ENCODE measurements around the gene SDHA.

Gene SDHA

DNA sequence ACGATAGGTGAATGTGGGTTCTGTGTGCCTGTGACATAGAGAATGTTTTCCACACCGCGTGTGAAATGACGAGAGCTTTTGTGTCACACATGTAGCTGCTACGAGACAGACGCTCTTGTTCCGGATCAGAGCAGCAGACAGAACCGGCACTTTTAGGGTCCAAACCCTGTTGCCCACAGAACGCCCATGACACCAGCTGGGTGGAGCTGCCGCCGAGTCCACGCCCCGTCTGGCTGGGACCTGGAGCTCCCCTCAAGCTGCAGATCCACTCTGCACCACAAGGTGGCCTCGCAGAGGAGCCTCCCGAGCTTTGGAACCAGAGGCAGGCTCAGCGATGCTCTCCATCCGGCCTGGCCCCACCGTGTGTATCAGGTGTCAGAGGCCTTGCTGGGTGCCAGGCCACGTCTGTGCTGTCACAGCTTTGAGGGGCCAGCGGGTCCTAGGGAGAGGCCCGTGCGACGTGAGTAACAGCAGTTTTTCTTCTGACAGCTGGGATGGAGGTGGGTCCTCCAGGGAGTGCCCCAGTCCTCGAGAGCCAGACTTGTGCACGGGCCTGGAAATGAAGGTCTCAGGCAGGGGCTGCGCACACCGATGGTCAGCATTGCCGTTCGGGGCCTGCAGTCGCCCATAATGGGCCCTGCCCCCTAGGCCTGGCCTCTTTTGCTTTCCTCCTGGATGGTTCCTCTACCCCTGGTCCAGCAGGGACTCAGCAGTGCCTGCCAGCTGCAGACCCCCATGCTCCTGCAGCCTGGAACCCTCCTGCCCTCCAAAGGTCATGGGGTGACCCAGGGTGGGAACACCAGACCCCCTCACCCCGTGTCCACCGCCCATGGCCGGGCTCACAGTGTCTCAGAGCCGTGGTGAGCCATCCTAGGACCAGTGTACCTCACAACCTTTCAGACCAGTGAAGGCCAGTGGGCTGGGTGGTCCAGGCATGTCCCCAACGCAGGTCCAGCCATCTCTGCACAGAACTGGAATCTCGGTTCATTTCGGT is 29.3 kb upstream of the SDHA start (continued):
- TF ChIP-seq ZNF600 (tag by site-specific recombination; IDR thresholded peaks at IDR 0.05) (peak; percentile 86), ZNF529 (tag by site-specific recombination; IDR thresholded peaks at IDR 0.05; ENCODE audit: insufficient replicate concordance) (no peak), KLF8 (tag by site-specific recombination; IDR thresholded peaks at IDR 0.05) (peak; percentile 68), ZNF2 (tag by site-specific recombination; IDR thresholded peaks at IDR 0.05) (peak; percentile 98), ZXDB (tag by site-specific recombination; IDR thresholded peaks at IDR 0.05) (no peak), ZNF350 (tag by site-specific recombination; IDR thresholded peaks at IDR 0.05) (no peak), ZNF521 (tag by site-specific recombination; IDR thresholded peaks at IDR 0.05) (no peak), ZBTB1 (tag by site-specific recombination; IDR thresholded peaks at IDR 0.05) (no peak), BCL11A (tag by site-specific recombination; IDR thresholded peaks at IDR 0.05; ENCODE audit: low read depth) (no peak), ZNF211 (tag by site-specific recombination; IDR thresholded peaks at IDR 0.05; ENCODE audit: low read depth) (no peak), KLF10 (tag by site-specific recombination; IDR thresholded peaks at IDR 0.05) (no peak), ZNF585B (tag by site-specific recombination; IDR thresholded peaks at IDR 0.05) (no peak), ZBTB21 (tag by site-specific recombination; IDR thresholded peaks at IDR 0.05) (no peak), ZNF792 (tag by site-specific recombination; IDR thresholded peaks at IDR 0.05) (no peak), ZNF175 (tag by site-specific recombination; IDR thresholded peaks at IDR 0.05) (no peak), ZNF658 (tag by site-specific recombination; IDR thresholded peaks at IDR 0.05) (no peak), ZNF571 (tag by site-specific recombination; IDR thresholded peaks at IDR 0.05) (no peak), GLIS2 (tag by site-specific recombination; IDR thresholded peaks at IDR 0.05) (peak; percentile 53), SP7 (tag by site-specific recombination; IDR thresholded peaks at IDR 0.05) (peak; percentile 52; the same call in 1 of the 2 replicates), ZNF76 (tag by site-specific recombination; IDR thresholded peaks at IDR 0.05; ENCODE audit: borderline replicate concordance, low read depth) (no peak), ZNF843 (tag by site-specific recombination; IDR thresholded peaks at IDR 0.05) (no peak), YY2 (tag by site-specific recombination; IDR thresholded peaks at IDR 0.05) (no peak), EGR2 (tag by site-specific recombination; IDR thresholded peaks at IDR 0.05; ENCODE audit: low read depth) (0 out of 2 replicates have a peak, but pooled peaks have one; percentile 12), ZNF37A (tag by site-specific recombination; IDR thresholded peaks at IDR 0.05) (no peak), OSR2 (tag by site-specific recombination; IDR thresholded peaks at IDR 0.05) (no peak), ZNF664 (tag by site-specific recombination; IDR thresholded peaks at IDR 0.05) (no peak), ZNF626 (tag by site-specific recombination; IDR thresholded peaks at IDR 0.05) (no peak), ZBTB48 (tag by site-specific recombination; IDR thresholded peaks at IDR 0.05) (0 out of 2 replicates have a peak, but pooled peaks have one; percentile 22)
- TF ChIP-seq, protein P1, sequence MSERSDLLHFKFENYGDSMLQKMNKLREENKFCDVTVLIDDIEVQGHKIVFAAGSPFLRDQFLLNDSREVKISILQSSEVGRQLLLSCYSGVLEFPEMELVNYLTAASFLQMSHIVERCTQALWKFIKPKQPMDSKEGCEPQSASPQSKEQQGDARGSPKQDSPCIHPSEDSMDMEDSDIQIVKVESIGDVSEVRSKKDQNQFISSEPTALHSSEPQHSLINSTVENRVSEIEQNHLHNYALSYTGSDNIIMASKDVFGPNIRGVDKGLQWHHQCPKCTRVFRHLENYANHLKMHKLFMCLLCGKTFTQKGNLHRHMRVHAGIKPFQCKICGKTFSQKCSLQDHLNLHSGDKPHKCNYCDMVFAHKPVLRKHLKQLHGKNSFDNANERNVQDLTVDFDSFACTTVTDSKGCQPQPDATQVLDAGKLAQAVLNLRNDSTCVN (tag by site-specific recombination; optimal IDR thresholded peaks at IDR 0.05), result peak; percentile 14
- TF ChIP-seq, protein P2, sequence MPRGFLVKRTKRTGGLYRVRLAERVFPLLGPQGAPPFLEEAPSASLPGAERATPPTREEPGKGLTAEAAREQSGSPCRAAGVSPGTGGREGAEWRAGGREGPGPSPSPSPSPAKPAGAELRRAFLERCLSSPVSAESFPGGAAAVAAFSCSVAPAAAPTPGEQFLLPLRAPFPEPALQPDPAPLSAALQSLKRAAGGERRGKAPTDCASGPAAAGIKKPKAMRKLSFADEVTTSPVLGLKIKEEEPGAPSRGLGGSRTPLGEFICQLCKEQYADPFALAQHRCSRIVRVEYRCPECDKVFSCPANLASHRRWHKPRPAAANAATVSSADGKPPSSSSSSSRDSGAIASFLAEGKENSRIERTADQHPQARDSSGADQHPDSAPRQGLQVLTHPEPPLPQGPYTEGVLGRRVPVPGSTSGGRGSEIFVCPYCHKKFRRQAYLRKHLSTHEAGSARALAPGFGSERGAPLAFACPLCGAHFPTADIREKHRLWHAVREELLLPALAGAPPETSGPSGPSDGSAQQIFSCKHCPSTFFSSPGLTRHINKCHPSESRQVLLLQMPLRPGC (tag by site-specific recombination; IDR thresholded peaks at IDR 0.05), result no peak
- TF ChIP-seq, protein P3, sequence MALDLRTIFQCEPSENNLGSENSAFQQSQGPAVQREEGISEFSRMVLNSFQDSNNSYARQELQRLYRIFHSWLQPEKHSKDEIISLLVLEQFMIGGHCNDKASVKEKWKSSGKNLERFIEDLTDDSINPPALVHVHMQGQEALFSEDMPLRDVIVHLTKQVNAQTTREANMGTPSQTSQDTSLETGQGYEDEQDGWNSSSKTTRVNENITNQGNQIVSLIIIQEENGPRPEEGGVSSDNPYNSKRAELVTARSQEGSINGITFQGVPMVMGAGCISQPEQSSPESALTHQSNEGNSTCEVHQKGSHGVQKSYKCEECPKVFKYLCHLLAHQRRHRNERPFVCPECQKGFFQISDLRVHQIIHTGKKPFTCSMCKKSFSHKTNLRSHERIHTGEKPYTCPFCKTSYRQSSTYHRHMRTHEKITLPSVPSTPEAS (tag by site-specific recombination; IDR thresholded peaks at IDR 0.05), result no peak
- TF ChIP-seq, protein P4, sequence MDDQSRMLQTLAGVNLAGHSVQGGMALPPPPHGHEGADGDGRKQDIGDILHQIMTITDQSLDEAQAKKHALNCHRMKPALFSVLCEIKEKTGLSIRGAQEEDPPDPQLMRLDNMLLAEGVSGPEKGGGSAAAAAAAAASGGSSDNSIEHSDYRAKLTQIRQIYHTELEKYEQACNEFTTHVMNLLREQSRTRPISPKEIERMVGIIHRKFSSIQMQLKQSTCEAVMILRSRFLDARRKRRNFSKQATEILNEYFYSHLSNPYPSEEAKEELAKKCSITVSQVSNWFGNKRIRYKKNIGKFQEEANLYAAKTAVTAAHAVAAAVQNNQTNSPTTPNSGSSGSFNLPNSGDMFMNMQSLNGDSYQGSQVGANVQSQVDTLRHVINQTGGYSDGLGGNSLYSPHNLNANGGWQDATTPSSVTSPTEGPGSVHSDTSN (CRISPR knock-in tag; IDR thresholded peaks at IDR 0.05), result no peak
- TF ChIP-seq, protein P5, sequence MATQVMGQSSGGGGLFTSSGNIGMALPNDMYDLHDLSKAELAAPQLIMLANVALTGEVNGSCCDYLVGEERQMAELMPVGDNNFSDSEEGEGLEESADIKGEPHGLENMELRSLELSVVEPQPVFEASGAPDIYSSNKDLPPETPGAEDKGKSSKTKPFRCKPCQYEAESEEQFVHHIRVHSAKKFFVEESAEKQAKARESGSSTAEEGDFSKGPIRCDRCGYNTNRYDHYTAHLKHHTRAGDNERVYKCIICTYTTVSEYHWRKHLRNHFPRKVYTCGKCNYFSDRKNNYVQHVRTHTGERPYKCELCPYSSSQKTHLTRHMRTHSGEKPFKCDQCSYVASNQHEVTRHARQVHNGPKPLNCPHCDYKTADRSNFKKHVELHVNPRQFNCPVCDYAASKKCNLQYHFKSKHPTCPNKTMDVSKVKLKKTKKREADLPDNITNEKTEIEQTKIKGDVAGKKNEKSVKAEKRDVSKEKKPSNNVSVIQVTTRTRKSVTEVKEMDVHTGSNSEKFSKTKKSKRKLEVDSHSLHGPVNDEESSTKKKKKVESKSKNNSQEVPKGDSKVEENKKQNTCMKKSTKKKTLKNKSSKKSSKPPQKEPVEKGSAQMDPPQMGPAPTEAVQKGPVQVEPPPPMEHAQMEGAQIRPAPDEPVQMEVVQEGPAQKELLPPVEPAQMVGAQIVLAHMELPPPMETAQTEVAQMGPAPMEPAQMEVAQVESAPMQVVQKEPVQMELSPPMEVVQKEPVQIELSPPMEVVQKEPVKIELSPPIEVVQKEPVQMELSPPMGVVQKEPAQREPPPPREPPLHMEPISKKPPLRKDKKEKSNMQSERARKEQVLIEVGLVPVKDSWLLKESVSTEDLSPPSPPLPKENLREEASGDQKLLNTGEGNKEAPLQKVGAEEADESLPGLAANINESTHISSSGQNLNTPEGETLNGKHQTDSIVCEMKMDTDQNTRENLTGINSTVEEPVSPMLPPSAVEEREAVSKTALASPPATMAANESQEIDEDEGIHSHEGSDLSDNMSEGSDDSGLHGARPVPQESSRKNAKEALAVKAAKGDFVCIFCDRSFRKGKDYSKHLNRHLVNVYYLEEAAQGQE (tag by site-specific recombination; IDR thresholded peaks at IDR 0.05), result 0 out of 2 replicates have a peak, but pooled peaks have one; percentile 30
